ENCODE measurements around the gene ABCA7. TPM values are rescaled to one million over a fixed set of nuclear protein-coding genes. Genes with fewer than 3 reads are reported as not detected.

Gene ABCA7
- total and polyA plus RNA-seq, 2 of the 8 experiments (the other 6 are each of a cell fraction or from before 2014, with no cell fraction given) = 10.4 to 25.6 TPM

GRCh38 chr19:1085676-1086442, 46.0 kb downstream of the ABCA7 start:
- no peak for FAIRE-seq

More at GRCh38 chr19:1085676-1086442, 46.0 kb downstream of the ABCA7 start:
- peaks cover 2 to 20% of the 10 kb centered on the region in 2 experiments for H4K20me1 ChIP-seq (replicated peaks in 1 of 2; ENCODE audit: control insufficient read depth in 1 of 2, insufficient read depth in 2 of 2, low read length in 2 of 2)
- H3K4me3 ChIP-seq (ENCODE audit: extremely low read depth in 1 of 4, insufficient read depth in 2 of 4, low read depth in 3 of 4, low read length in 4 of 4) = no peak overlapping the region
- no peak overlapping the region for H2BK12ac ChIP-seq (ENCODE audit: low read depth, low read length)
- H3K9ac ChIP-seq (replicated peaks in 1 of 4; ENCODE audit: extremely low read depth in 1 of 4, low read depth in 3 of 4, low read length in 3 of 4) = no peak overlapping the region
- no peak overlapping the region for H3K23ac ChIP-seq (ENCODE audit: insufficient read length)
- H2BK20ac ChIP-seq (ENCODE audit: low read length) = no peak overlapping the region
- H3K23me2 ChIP-seq (ENCODE audit: low read depth, low read length) = no peaks in the 10 kb centered on the region
- CTCF ChIA-PET (ENCODE audit: partially characterized antibody) = interaction anchor here (0.7 to 2.8 kb wide), 11 partner anchors 8 to 140 kb away, joined by 3 to 7 read pairs (median 3); no protein-coding TSS in a partner anchor
- no peak overlapping the region for H3K4me2 ChIP-seq (ENCODE audit: insufficient read depth in 1 of 2, low read depth in 2 of 2, low read length in 2 of 2)
- no peaks in the 10 kb centered on the region for H3K27me3 ChIP-seq (replicated peaks in 1 of 4; ENCODE audit: control insufficient read depth in 3 of 4, extremely low read depth in 1 of 4, insufficient read depth in 3 of 4, low read length in 3 of 4)
- WGBS, 2 experiments (ENCODE audit: extremely low coverage in 1 of 2, insufficient coverage in 1 of 2, insufficient read length in 1 of 2, insufficient replicate concordance in 2 of 2, low coverage in 1 of 2, low lambda C conversion rate in 2 of 2, missing lambda C conversion rate in 1 of 2) = 86% methylated on average over 36 of the region's 38 CpGs; no CpG with 5 or more reads in 1 of the 2 experiments
- no peak overlapping the region for H2BK15ac ChIP-seq (ENCODE audit: low read length)
- H3K4me1 ChIP-seq (replicated peaks in 1 of 4; ENCODE audit: control insufficient read depth in 3 of 4, insufficient read depth in 4 of 4, low read length in 3 of 4) = peaks cover 0 to 7% (median 0%) of the 10 kb centered on the region in 4 experiments; a peak in 4 of 7 replicates
- H3K36me3 ChIP-seq (ENCODE audit: control insufficient read depth in 2 of 4, insufficient read depth in 4 of 4, low read length in 3 of 4) = peaks cover 0 to 58% (median 19%) of the 10 kb centered on the region in 4 experiments; a peak in 4 of 8 replicates
- no peak overlapping the region for H3K4ac ChIP-seq (replicated peaks; ENCODE audit: insufficient read length, low read depth, low read length)
- no peak overlapping the region for H4K91ac ChIP-seq (replicated peaks; ENCODE audit: insufficient read length, low read length)
- H3K79me2 ChIP-seq (ENCODE audit: control insufficient read depth in 1 of 2, insufficient read depth in 2 of 2, low read length in 2 of 2) = no peaks in the 10 kb centered on the region
- no peak overlapping the region for H4K5ac ChIP-seq (ENCODE audit: insufficient read length, low read depth, low read length)
- H3K14ac ChIP-seq (ENCODE audit: insufficient read length) = no peak overlapping the region
- H2BK120ac ChIP-seq (replicated peaks; ENCODE audit: low read depth, low read length) = no peak overlapping the region
- no peaks in the 10 kb centered on the region; the same call in none of the 2 replicates for H3K79me1 ChIP-seq (ENCODE audit: low read depth, low read length)
- no peak overlapping the region; the same call in 1 of the 2 replicates for H4K8ac ChIP-seq (ENCODE audit: extremely low read depth, insufficient read depth, low read length)
- no peak overlapping the region for H3K18ac ChIP-seq (ENCODE audit: extremely low read depth, low read length)
- H3K27ac ChIP-seq (ENCODE audit: low read depth, low read length) = no peak overlapping the region
- no peaks in the 10 kb centered on the region for H3K9me3 ChIP-seq (ENCODE audit: insufficient read depth in 2 of 2, low read depth in 1 of 2, low read length in 1 of 2)
- no peak overlapping the region for H2AFZ ChIP-seq (ENCODE audit: low read length)
- no peak overlapping the region for H3K56ac ChIP-seq (replicated peaks; ENCODE audit: insufficient read length, low read depth, low read length)
- H2BK5ac ChIP-seq (ENCODE audit: low read depth, low read length) = no peak overlapping the region
- POLR2A ChIA-PET (ENCODE audit: partially characterized antibody) = interaction anchor here (0.6 to 10.3 kb wide), 28 partner anchors 9 to 226 kb away, joined by 3 to 116 read pairs (median 4); partner anchors contain the start of genes ABCA7, ARHGAP45, GPX4 and POLR2E
- no peak for DNase-seq (ENCODE audit: low read depth in 1 of 2, low spot score in 2 of 2)
- no peak overlapping the region for H2AK5ac ChIP-seq (ENCODE audit: low read depth, low read length)
- TF ChIP-seq CTBP2 (IDR thresholded peaks at IDR 0.05; ENCODE audit: borderline replicate concordance, insufficient read depth, insufficient read length, low read length) (no peak), POLR2AphosphoS5 (IDR thresholded peaks at IDR 0.05; ENCODE audit: low read depth, low read length) (0 out of 2 replicates have a peak, but pooled peaks have one; percentile 43)
